GF-D8 (cell line): ENCODE data around the gene FLRT2.

Experiments used
- DNase-seq: peaks from one replicate; lab custom pipeline; 2025; lab: John Stamatoyannopoulos, UW

The FLRT2 gene

DNA sequence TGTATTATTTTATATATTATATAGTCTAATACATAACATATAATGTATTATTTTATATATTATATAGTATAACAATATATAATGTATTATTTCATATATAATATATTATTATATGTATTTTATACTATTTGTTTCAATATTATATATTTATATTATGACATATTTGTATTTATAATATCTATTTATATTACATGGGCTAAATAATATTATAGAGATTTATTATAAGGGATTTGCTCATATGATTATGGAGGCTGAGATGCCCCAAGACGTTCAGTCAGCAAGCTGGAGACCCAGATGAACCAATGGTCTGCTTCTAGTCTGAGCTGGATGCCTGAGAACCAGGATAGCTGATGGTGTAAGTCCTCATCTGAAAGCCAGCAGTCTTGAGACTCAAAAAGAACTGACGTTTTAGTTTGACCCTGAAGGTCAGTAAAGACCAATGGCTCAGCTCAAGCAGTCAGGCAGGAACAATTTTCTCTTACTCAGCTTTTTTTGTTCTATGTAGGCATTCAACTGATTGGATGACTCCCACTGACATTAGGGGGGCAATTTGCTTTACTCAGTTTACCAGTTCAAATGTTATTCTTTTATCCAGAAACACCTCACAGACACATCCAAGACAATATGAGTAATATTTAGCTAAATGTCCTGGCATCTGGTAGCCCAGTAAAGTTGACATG lies 130.4 kb downstream of the FLRT2 start:
- no peak for DNase-seq

DNA sequence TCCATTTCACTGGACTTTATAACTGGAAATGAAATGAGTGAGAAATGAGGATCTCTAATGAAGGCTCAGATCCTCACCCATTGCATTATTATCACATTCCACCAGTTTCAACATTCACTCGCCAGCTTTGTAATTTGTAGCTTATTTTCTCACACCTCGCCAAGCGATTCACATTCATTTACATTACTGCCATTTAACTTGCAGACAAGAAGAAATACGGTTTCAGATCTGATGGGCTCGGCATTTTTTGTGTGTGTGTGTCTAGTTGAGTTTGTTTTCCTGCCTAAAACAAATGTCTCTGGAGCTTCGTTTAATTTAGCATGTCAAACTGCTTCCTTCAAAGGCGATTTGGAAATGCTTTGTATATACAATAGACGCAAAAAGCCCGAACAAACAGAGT lies 132.2 kb downstream of the FLRT2 start:
- no peak for DNase-seq

- DNase-seq, result no peak
Measured at GRCh38 chr14:85663256-85663655, 133.3 kb downstream of the FLRT2 start.

- no peak for DNase-seq
Measured at GRCh38 chr14:85663667-85664066, 133.7 kb downstream of the FLRT2 start.

DNA sequence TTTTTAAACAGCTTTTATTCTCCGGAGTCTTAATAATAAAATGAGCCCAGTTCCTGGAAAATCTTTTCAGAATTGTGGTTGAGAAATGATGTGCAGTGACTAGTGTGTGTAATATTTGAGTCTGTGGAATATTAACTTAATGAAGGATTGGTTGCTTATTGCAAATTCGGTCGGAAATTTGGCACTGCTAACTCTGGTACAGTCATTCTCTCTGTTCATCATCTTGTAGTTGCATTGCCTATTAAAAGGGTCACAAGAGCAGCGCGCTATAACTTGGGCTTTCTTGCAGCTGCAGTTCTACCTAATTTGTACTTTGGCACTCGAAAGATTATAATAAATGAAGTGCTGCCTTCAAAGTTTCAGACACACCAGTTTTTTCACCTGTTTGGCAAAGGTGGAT lies 146.0 kb downstream of the FLRT2 start:
- DNase-seq, result no peak

- DNase-seq, result no peak
Measured at GRCh38 chr14:85686908-85687307, 157.0 kb downstream of the FLRT2 start.

DNA sequence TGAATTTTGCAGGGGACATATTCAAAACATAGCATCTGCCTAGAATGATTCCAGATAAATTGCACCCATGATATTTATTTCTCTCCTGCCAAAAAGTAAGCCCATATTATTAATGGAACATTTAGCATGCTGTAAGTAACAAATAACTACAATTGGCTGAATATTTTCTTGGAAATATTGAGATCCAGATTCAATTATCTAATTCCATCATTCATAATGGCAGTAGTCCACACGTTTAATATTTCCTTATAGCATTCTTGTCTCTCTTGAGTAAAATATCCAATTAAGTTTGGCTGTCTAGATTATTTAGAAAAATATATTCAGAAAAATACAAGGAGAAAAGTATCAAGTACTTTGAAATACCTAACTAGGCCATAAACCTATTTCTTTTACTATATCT lies 157.5 kb downstream of the FLRT2 start:
- DNase-seq, result no peak

DNA sequence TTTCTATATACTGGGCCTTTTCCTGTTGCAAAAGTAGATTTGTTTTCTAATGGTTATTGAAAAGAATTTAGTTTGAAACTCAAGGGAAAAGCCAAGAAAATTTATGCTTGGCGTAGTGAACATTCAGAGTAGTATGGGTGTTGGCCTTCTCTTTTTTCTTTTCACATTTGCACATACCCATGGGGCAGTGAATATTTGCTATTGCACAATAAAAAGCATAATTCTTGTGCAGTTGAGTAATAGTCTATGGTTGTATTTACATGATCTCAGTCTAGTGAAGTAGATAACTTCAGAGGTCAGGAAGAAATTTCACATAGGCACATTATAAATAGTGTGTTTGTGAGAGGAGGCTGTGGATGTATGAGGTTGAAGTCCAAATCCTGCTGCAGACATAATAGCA lies 158.1 kb downstream of the FLRT2 start:
- DNase-seq, result no peak

DNA sequence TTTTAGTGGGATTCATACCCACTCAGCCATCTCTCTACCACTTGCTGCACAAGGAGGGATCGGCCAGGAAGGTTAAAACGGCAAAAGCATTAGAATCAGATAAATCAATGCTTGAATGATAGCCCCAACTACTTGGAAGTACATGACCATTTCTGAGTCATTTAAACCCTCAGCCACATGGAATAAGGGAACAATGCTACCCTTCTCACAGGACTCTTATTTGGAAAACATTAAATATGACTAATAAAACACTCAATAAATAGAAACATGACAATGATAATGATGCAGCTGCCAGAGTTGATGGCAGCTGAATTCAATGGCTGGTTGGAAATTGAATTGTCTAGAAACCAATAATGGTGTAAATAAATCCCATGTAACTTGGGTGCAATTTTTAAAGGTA lies 165.4 kb downstream of the FLRT2 start:
- no peak for DNase-seq

DNA sequence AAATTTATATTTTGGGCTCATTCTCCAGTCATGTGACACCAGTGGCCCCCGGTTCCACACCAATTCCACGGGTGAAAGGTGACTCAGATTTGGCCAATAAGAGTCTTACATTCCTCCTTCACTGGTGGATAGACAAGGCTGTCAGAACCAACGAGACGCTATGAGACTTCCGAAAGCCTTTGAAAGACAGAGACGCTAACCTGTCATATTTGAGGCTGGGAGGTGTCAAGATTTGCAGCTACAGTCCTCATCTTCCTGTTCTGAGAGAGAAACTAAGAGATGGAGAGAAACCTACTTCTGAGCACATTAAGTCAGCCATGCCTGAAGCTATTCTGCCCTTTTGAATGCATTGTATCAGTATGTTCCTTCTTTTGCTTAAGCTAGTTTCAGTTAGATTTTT lies 171.2 kb downstream of the FLRT2 start:
- DNase-seq, result no peak

GRCh38 chr14:85701763-85702162 lies 171.8 kb downstream of the FLRT2 start:
- DNase-seq, result no peak

DNA sequence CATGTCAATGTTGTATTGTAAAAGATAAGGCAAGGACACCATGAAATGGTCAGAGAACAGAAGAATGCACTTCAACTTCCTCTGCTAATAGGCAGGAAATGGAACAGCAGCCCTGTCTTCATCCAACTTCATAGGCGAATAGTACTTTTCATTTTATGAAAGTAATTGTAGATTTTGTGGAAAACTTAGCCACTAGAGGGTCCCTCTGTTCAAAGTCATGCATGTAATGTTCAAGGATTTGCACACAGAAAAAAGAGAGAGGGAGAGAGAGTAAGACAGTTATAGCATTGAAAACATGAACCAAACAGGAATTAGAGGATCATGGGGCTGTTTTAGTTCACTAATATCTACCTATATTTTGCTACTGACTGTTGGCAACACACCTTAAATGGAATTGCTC lies 172.2 kb downstream of the FLRT2 start:
- DNase-seq, result no peak

GRCh38 chr14:85702997-85703396 lies 173.1 kb downstream of the FLRT2 start:
- DNase-seq, result no peak
